Naive B cell (primary cell): ENCODE results near the gene CHN2. TPM values are rescaled to one million over a fixed set of nuclear protein-coding genes. Genes with fewer than 3 reads are reported as not detected.

Source experiments
- ATAC-seq, 2 donors: fragments of 150-1000 bp; cut with Tn5 transposase; 2 replicates each; pipeline ENCODE4 v1.10.0; 2021; ENCODE audit warnings: low read depth in 2 of 2, mild to moderate bottlenecking in 2 of 2, moderate library complexity in 2 of 2
- DNase-seq: peaks from one replicate; pipeline ENCODE4 v3.0.0; 2022
- H3K27ac Mint-ChIP-seq, 6 donors: one replicate each; pipeline ENCODE4 v1.8.0; 2020 to 2022; ENCODE audit warnings: mild to moderate bottlenecking in 6 of 6, mixed read lengths in 6 of 6, moderate library complexity in 5 of 6, inconsistent platforms in 2 of 6
- H3K27me3 Mint-ChIP-seq, 3 donors: one replicate each; pipeline ENCODE4 v1.8.0; 2021 to 2022; ENCODE audit warnings: mixed read lengths in 3 of 3, mild to moderate bottlenecking in 1 of 3
- H3K36me3 Mint-ChIP-seq, 2 donors: one replicate each; pipeline ENCODE4 v1.8.0; 2020 to 2022; ENCODE audit warnings: mixed read lengths in 2 of 2, inconsistent platforms in 1 of 2, mild to moderate bottlenecking in 1 of 2
- H3K4me1 Mint-ChIP-seq, 3 donors: one replicate each; pipeline ENCODE4 v1.8.0; 2020 to 2022; ENCODE audit warnings: mixed read lengths in 3 of 3, inconsistent platforms in 1 of 3, mild to moderate bottlenecking in 1 of 3, moderate library complexity in 1 of 3
- H3K4me3 Mint-ChIP-seq, 8 donors: one replicate each; pipeline ENCODE4 v1.8.0; 2020 to 2022; ENCODE audit warnings: mild to moderate bottlenecking in 8 of 8, mixed read lengths in 8 of 8, moderate library complexity in 8 of 8, inconsistent platforms in 2 of 8
- H3K9me3 Mint-ChIP-seq, 7 donors: one replicate each; pipeline ENCODE4 v1.8.0; 2020 to 2022; ENCODE audit warnings: mixed read lengths in 7 of 7, mild to moderate bottlenecking in 5 of 7, inconsistent platforms in 2 of 7, moderate library complexity in 1 of 7
- polyA plus RNA-seq, 6 donors: library from polyadenylated mRNA; unstranded; fragments of 300-500 nt; fragmentation: Illumina TruSeq; gene quantifications; one replicate each; pipeline ENCODE4 v1.2.3, GENCODE V29; 2021; ENCODE audit warnings: low read depth in 6 of 6

CHN2 gene
- polyA plus RNA-seq, 6 donors from 2014 or later, result 0.27 TPM; not detected in 5

- Mint-ChIP-seq H3K4me1 (peaks cover 3 to 5% (median 4%) of the 10 kb centered on the region in 3 donors), H3K27ac (no peak overlapping the region), H3K4me3 (no peak overlapping the region), H3K9me3 (peaks cover 0 to 2% (median 0%) of the 10 kb centered on the region in 7 donors), H3K36me3 (no peaks in the 10 kb centered on the region), H3K27me3 (peaks cover 0 to 13% (median 4%) of the 10 kb centered on the region in 3 donors)
- no peak for DNase-seq
- ATAC-seq, result no peak
Measured at GRCh38 chr7:29325476-29325875, 130.9 kb downstream of the CHN2 start.

DNA sequence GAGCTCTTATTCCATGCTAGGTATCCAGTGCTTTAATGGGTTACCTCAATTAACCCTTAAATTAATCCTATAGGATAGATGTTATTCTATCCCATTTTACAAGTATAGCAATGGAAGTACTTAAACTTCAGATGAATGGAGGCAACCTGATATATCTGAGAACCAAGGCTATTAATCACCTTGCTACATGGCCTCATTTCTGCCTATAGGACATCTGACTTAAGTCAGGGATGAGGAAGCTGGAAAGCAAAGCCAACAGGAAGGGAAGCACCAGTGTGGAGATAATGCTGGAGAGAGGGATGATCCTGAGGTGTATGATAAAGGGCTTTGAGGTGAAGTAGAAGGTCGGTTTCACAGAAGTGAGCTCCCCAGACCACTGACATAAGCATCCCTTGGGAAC is 132.3 kb downstream of the CHN2 start:
- no peaks in the 10 kb centered on the region for H3K4me1 Mint-ChIP-seq
- peaks cover 0 to 2% (median 0%) of the 10 kb centered on the region in 7 donors for H3K9me3 Mint-ChIP-seq
- ATAC-seq (no peak), DNase-seq (no peak)
- peaks cover 0 to 23% (median 7%) of the 10 kb centered on the region in 3 donors for H3K27me3 Mint-ChIP-seq
- no peak overlapping the region for H3K27ac Mint-ChIP-seq
- H3K4me3 Mint-ChIP-seq, result no peak overlapping the region
- no peaks in the 10 kb centered on the region for H3K36me3 Mint-ChIP-seq

GRCh38 chr7:29327455-29327854 is 132.9 kb downstream of the CHN2 start:
- Mint-ChIP-seq H3K27ac (no peak overlapping the region), H3K36me3 (no peaks in the 10 kb centered on the region), H3K4me1 (no peaks in the 10 kb centered on the region), H3K9me3 (peaks cover 0 to 2% (median 0%) of the 10 kb centered on the region in 7 donors), H3K27me3 (peaks cover 0 to 23% (median 7%) of the 10 kb centered on the region in 3 donors), H3K4me3 (no peak overlapping the region)
- ATAC-seq (no peak), DNase-seq (no peak)

- no peaks in the 10 kb centered on the region for H3K4me1 Mint-ChIP-seq
- peaks cover 0 to 2% (median 0%) of the 10 kb centered on the region in 7 donors for H3K9me3 Mint-ChIP-seq
- no peak overlapping the region for H3K4me3 Mint-ChIP-seq
- no peak overlapping the region for H3K27ac Mint-ChIP-seq
- no peaks in the 10 kb centered on the region for H3K36me3 Mint-ChIP-seq
- DNase-seq (no peak), ATAC-seq (no peak)
- H3K27me3 Mint-ChIP-seq, result peaks cover 0 to 23% (median 7%) of the 10 kb centered on the region in 3 donors
Measured at GRCh38 chr7:29328045-29328444, 133.5 kb downstream of the CHN2 start.

DNA sequence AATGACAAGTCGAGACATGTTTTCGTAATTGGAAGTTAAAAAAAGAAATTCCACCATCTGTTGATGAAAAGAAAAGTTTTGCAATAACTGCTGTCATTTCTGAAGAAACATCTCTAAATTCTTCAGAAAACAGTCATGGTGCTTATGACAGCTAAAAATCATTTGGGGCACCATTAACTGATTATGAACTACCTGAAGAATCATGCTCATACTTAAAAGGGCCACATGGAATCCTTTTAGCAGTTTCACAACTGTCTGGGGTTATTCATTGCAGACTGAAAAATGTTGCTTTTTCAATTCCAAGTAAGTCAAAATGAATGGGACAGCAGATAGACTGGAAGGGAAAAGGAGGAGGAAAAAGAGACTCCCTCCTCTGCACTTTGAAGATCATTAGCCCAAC is 134.2 kb downstream of the CHN2 start:
- Mint-ChIP-seq H3K36me3 (no peaks in the 10 kb centered on the region), H3K9me3 (peaks cover 0 to 2% (median 0%) of the 10 kb centered on the region in 7 donors), H3K27me3 (peaks cover 0 to 23% (median 7%) of the 10 kb centered on the region in 3 donors), H3K4me1 (no peaks in the 10 kb centered on the region), H3K4me3 (no peak overlapping the region), H3K27ac (no peak overlapping the region)
- DNase-seq (no peak), ATAC-seq (no peak)

- H3K27me3 Mint-ChIP-seq, result peaks cover 0 to 23% (median 7%) of the 10 kb centered on the region in 3 donors
- H3K4me3 Mint-ChIP-seq, result no peak overlapping the region
- H3K36me3 Mint-ChIP-seq, result no peaks in the 10 kb centered on the region
- H3K4me1 Mint-ChIP-seq, result no peaks in the 10 kb centered on the region
- ATAC-seq (no peak), DNase-seq (no peak)
- H3K27ac Mint-ChIP-seq, result no peak overlapping the region
- H3K9me3 Mint-ChIP-seq, result peaks cover 0 to 2% (median 0%) of the 10 kb centered on the region in 7 donors
Measured at GRCh38 chr7:29329686-29330085, 135.1 kb downstream of the CHN2 start.

- Mint-ChIP-seq H3K27ac (no peak overlapping the region), H3K36me3 (no peaks in the 10 kb centered on the region), H3K9me3 (peaks cover 0 to 2% (median 0%) of the 10 kb centered on the region in 7 donors), H3K27me3 (peaks cover 0 to 21% (median 7%) of the 10 kb centered on the region in 3 donors), H3K4me3 (no peak overlapping the region), H3K4me1 (no peaks in the 10 kb centered on the region)
- ATAC-seq (no peak), DNase-seq (no peak)
Measured at GRCh38 chr7:29330136-29330535, 135.6 kb downstream of the CHN2 start.

GRCh38 chr7:29331163-29331562 is 136.6 kb downstream of the CHN2 start:
- no peak for ATAC-seq
- Mint-ChIP-seq H3K36me3 (no peaks in the 10 kb centered on the region), H3K4me3 (no peak overlapping the region), H3K4me1 (no peaks in the 10 kb centered on the region), H3K27ac (no peak overlapping the region), H3K27me3 (peaks cover 0 to 18% (median 7%) of the 10 kb centered on the region in 3 donors), H3K9me3 (peaks cover 0 to 2% (median 0%) of the 10 kb centered on the region in 7 donors)
- DNase-seq, result no peak

DNA sequence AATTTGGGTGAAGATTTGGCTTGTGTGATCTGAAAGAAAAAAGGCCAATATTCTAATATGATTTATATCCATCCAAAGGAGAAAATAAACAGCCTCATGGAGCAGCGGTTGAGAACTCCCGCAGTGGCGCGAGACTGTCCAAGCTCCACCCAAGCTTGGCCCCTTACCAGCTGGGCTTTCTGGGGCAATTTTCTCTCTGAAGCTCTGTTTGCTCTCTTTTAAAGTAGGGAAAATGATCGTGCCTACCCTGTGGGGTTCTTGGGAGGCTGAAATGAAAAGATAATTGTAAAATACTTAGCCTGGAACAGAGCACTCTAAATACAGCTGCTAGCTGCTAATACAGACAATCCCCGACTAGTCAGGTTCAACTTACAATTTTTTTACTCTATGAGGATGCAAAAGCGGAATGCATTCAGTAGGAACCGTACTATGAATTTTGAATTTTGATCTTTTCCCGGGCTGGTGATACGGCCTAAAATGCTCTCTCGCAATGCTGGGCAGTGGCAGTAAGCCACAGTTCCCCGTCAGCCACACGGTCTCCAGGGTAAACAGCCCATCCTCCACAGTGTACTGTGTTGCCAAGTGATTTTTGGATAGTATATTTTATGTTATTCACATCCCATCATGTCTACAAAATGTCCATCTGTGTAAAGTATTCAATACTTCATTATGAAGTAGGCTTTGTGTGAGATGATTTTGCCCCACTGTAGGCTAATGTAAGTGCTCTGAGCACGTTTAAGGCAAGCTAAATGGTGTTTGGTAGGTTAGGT is 137.7 kb downstream of the CHN2 start:
- DNase-seq, result no peak
- no peaks in the 10 kb centered on the region for H3K36me3 Mint-ChIP-seq
- H3K27me3 Mint-ChIP-seq, result peaks cover 0 to 11% (median 3%) of the 10 kb centered on the region in 3 donors
- H3K27ac Mint-ChIP-seq, result no peak overlapping the region
- no peaks in the 10 kb centered on the region for H3K9me3 Mint-ChIP-seq
- peaks cover 0 to 5% (median 2%) of the 10 kb centered on the region in 3 donors for H3K4me1 Mint-ChIP-seq
- no peak overlapping the region for H3K4me3 Mint-ChIP-seq
- ATAC-seq, result no peak

DNA sequence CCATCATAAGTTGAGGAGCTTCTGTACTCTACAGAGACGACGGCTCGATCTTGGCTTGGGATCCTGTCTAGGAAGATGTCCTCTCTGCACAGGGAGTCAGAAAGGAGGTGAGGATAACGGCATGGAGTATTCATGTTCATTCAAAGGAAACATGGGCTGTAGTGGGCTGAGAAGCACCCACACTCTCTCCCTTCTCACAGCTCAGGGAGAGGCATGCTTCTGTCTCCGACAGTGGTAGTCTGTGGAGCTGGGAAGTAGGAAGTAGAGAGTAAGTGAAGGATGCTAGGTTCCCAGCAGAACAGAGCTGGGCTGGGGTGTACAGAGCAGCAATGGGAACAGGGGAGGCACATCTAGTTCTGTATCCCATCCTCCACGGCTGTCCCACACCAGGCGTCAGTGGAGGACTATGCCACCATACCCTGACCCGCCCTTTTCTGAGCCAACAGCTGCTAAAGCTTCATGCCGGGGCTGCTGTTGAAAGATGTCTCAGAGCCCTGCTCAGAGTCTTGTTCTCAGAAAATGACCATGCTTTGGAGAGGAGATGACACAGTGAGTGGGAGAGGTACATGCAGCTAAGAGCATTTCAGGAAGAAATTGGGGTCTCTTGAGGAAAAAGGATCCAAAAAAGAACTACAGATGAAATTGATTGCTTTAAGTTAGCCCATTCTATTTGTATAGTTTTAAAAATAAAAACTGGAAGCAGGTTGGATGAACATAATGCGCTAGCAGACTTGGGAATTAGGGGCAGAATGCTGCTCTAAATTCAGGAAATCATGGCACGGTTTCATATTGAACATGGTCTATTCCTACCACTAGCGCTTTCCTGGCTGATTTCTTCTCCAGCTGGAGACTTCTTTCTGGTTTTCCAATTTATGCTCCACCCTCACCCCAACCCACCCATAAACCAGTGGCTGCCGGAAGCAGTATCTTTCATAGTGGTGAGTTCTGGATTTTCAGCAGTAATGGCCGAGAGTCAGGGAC is 138.6 kb downstream of the CHN2 start:
- H3K36me3 Mint-ChIP-seq, result no peaks in the 10 kb centered on the region
- H3K9me3 Mint-ChIP-seq, result no peaks in the 10 kb centered on the region
- H3K4me3 Mint-ChIP-seq, result no peak overlapping the region
- DNase-seq (no peak), ATAC-seq (no peak)
- peaks cover 6 to 9% (median 9%) of the 10 kb centered on the region in 3 donors for H3K4me1 Mint-ChIP-seq
- no peak overlapping the region for H3K27ac Mint-ChIP-seq
- peaks cover 0 to 10% (median 3%) of the 10 kb centered on the region in 3 donors for H3K27me3 Mint-ChIP-seq

- H3K27ac Mint-ChIP-seq, result peak overlapping the region in 1 of 6 donors; percentile 53
- H3K4me1 Mint-ChIP-seq, result peaks cover 6 to 9% (median 9%) of the 10 kb centered on the region in 3 donors
- DNase-seq, result no peak
- no peaks in the 10 kb centered on the region for H3K36me3 Mint-ChIP-seq
- no peaks in the 10 kb centered on the region for H3K9me3 Mint-ChIP-seq
- ATAC-seq, result no peak
- no peak overlapping the region for H3K4me3 Mint-ChIP-seq
- peaks cover 0 to 10% (median 3%) of the 10 kb centered on the region in 3 donors for H3K27me3 Mint-ChIP-seq
Measured at GRCh38 chr7:29335188-29336083, 140.9 kb downstream of the CHN2 start.

GRCh38 chr7:29337546-29338116 is 143.1 kb downstream of the CHN2 start:
- Mint-ChIP-seq H3K4me3 (peak overlapping the region in 1 of 8 donors; percentile 67), H3K27ac (peak overlapping the region in 2 of 6 donors; percentile 8 to 16), H3K9me3 (no peaks in the 10 kb centered on the region), H3K4me1 (peaks cover 6 to 9% (median 9%) of the 10 kb centered on the region in 3 donors), H3K27me3 (no peaks in the 10 kb centered on the region), H3K36me3 (no peaks in the 10 kb centered on the region)
- no peak for ATAC-seq
- no peak for DNase-seq
